ENCODE data around the gene ANKRD13C.

ANKRD13C gene

GRCh38 chr1:70220517-70221237, 133.8 kb downstream of the ANKRD13C start:
- no peak for DNase-seq (ENCODE audit: low read depth, low spot score)

GRCh38 chr1:70220015-70220414, 134.5 kb downstream of the ANKRD13C start:
- DNase-seq (ENCODE audit: low read depth, low spot score), result no peak

GRCh38 chr1:70211541-70211940, 143.0 kb downstream of the ANKRD13C start:
- no peak for DNase-seq (ENCODE audit: low read depth, low spot score)

GRCh38 chr1:70210820-70211219, 143.7 kb downstream of the ANKRD13C start:
- no peak for DNase-seq (ENCODE audit: low read depth, low spot score)
